Effector memory CD4-positive, alpha-beta T cell (primary cell): Measurements from ENCODE around the gene ALDH1L1.

Experiments used
- DNase-seq, 3 donors: peaks; one replicate each; pipeline ENCODE4 v3.0.0-alpha.2; 2020
- H3K27ac ChIP-seq: 2 replicates; pipeline ENCODE4 v1.7.0; 2013; ENCODE audit warnings: mild to moderate bottlenecking, low read length, moderate library complexity; ENCODE audit not compliant: insufficient read depth, poor library complexity, severe bottlenecking
- H3K27me3 ChIP-seq: replicated peaks from 2 replicates; pipeline ENCODE4 v1.7.0; 2013; ENCODE audit warnings: mild to moderate bottlenecking, low read length; ENCODE audit not compliant: insufficient read depth, control insufficient read depth, poor library complexity, severe bottlenecking
- H3K36me3 ChIP-seq: 2 replicates; pipeline ENCODE4 v1.7.0; 2013; ENCODE audit warnings: mild to moderate bottlenecking, low read length, moderate library complexity; ENCODE audit not compliant: control insufficient read depth, insufficient read depth
- H3K4me1 ChIP-seq: 2 replicates; pipeline ENCODE4 v1.7.0; 2013; ENCODE audit warnings: low read length, mild to moderate bottlenecking; ENCODE audit not compliant: control insufficient read depth, insufficient read depth, poor library complexity, severe bottlenecking
- H3K4me3 ChIP-seq: 2 replicates; pipeline ENCODE4 v1.7.0; 2013; ENCODE audit warnings: low read length, low read depth, mild to moderate bottlenecking; ENCODE audit not compliant: insufficient read depth, poor library complexity, severe bottlenecking
- H3K9me3 ChIP-seq: 2 replicates; pipeline ENCODE4 v1.7.0; 2013; ENCODE audit warnings: mild to moderate bottlenecking, low read length, moderate library complexity; ENCODE audit not compliant: control insufficient read depth

ALDH1L1 gene

GRCh38 chr3:126134219-126134975, 46.0 kb downstream of the ALDH1L1 start:
- Histone ChIP-seq H3K27ac (no peak overlapping the region), H3K4me3 (no peak overlapping the region), H3K27me3 (no peaks in the 10 kb centered on the region), H3K9me3 (no peaks in the 10 kb centered on the region), H3K36me3 (no peaks in the 10 kb centered on the region), H3K4me1 (no peaks in the 10 kb centered on the region)
- no peak for DNase-seq

- Histone ChIP-seq H3K4me1 (no peaks in the 10 kb centered on the region), H3K27ac (no peak overlapping the region), H3K27me3 (no peaks in the 10 kb centered on the region), H3K36me3 (no peaks in the 10 kb centered on the region), H3K4me3 (no peak overlapping the region), H3K9me3 (no peaks in the 10 kb centered on the region)
- no peak for DNase-seq
Measured at GRCh38 chr3:126133606-126134005, 46.8 kb downstream of the ALDH1L1 start.

- Histone ChIP-seq H3K27ac (no peak overlapping the region), H3K4me3 (no peak overlapping the region), H3K9me3 (no peaks in the 10 kb centered on the region), H3K27me3 (no peaks in the 10 kb centered on the region), H3K36me3 (no peaks in the 10 kb centered on the region), H3K4me1 (no peaks in the 10 kb centered on the region)
- DNase-seq: no peak
Measured at GRCh38 chr3:126132751-126133511, 47.5 kb downstream of the ALDH1L1 start.

DNA sequence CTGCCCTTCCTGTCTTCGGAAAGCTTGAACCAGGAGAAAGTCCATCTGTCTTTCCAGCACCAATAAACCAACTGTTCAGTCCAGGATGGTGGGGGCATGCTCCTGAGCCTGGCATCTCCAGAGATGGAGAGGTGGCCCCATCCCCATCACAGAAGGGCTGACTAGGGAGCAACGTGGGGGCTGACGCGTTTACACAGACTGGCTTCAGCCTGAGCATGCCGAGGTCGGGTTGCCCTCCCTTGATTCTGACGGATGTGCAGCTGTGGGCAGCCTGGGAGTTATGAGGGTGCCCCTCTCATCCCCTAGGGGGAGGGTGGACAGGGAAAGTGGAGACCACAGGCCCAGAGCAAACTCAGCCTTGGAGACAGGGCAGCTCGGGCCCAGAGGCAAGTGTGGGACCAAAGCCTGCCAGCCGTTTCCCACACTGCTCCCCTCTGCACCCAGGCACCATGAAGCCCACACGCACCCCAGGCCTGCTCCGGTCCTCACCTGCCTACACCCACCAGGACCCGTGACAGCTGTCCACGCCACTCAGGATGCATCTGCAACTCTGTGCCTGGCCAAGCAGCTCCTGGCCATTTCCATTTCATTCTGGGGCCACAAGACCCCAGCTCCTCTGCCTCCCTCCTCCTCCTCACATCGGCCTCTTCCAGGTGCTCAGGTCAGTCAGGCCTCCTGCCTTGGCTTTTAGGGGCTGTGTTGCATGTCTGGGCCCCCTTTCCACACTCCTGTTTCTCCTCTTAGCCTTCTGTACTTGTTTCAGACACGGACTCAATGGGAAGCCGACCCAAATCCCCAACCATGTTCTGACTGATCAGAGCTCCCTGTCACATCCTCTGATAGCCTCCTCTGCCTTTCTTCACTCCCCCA, 48.3 kb downstream of the ALDH1L1 start:
- no peaks in the 10 kb centered on the region for H3K36me3 ChIP-seq
- H3K4me1 ChIP-seq: no peaks in the 10 kb centered on the region
- no peaks in the 10 kb centered on the region for H3K9me3 ChIP-seq
- no peak overlapping the region for H3K4me3 ChIP-seq
- no peak overlapping the region for H3K27ac ChIP-seq
- DNase-seq: no peak
- no peaks in the 10 kb centered on the region for H3K27me3 ChIP-seq

DNA sequence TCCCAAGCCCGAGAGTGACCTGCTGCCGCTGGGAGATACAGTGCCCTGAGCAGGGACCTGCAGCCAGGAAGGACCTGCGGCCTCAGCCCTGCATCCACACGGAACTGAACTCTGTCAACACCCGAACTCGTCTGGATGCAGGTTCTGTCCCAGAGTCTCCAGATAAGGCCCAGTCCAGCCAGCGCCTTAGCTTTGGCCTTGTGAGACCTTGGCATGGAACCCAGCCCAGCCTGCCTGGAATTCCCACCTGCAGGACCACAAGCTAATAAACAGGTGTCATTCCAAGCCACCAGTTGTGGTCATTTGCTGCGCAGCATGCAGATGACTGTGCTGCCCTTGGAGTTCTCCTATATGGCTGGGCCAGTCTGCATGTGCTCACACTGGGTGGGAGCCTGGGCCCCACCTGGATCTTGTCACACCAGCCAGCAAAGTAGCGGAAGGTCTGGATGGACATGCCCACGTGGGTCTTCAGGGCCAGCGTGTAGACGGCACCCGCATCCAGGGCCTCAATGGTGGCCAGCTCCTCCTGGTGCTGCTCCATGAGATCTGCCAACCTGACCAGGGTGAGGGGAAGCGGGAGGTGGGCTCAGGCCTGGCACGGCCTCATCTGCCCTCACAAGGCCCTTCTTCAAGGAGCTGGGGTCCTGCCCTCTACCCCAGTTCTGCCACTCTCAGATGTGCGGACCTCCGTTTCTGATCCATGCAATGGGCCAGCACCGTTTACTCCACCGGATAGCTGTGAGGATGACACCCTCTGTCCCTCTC, 49.2 kb downstream of the ALDH1L1 start:
- DNase-seq: no peak
- no peak overlapping the region for H3K27ac ChIP-seq
- H3K36me3 ChIP-seq: no peaks in the 10 kb centered on the region
- H3K4me1 ChIP-seq: no peaks in the 10 kb centered on the region
- no peak overlapping the region for H3K4me3 ChIP-seq
- H3K27me3 ChIP-seq: no peaks in the 10 kb centered on the region
- H3K9me3 ChIP-seq: no peaks in the 10 kb centered on the region

DNA sequence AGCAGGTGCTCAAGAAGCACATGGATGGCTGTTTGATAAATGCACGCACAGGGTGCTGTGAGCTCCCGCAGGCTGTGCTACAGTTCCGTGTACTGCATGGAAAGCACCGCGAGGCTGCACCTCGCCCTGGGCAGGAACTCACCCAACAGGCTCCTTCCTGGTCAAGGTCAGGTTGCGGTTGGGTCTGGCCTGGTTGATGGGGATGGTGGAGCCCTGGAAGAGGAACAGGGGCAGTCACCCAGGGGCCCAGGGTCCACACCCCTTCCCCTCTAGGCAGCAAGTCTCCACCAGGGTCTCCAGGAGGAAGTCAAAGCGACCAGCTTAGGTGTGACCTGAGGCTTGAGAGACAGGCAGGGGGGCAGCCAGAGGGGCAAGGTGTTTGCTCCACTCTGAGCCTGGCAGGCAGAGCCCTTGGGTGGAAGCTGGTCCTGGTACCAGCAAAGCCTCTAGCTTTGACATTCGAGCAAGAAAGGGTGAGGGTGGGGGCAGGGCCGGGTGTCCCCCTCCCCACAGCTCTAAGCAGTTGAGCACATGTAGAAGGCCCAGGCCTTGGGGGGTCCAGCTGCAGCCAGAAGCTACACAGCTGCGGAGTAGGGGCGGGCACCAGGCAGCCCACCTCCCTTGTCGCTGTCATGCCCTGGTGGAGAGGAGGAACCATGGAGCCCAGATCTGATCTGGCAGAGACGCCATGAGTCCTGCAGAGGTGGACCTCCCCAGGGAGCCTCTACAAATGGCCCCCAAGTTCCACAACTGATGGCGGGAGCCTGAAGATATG, 50.1 kb downstream of the ALDH1L1 start:
- no peaks in the 10 kb centered on the region for H3K27me3 ChIP-seq
- no peaks in the 10 kb centered on the region for H3K9me3 ChIP-seq
- H3K36me3 ChIP-seq: no peaks in the 10 kb centered on the region
- no peak overlapping the region for H3K4me3 ChIP-seq
- no peaks in the 10 kb centered on the region for H3K4me1 ChIP-seq
- DNase-seq: no peak
- no peak overlapping the region for H3K27ac ChIP-seq

- Histone ChIP-seq H3K9me3 (no peaks in the 10 kb centered on the region), H3K4me3 (no peak overlapping the region), H3K4me1 (no peaks in the 10 kb centered on the region), H3K27ac (no peak overlapping the region), H3K36me3 (no peaks in the 10 kb centered on the region), H3K27me3 (no peaks in the 10 kb centered on the region)
- no peak for DNase-seq
Measured at GRCh38 chr3:126129398-126129891, 50.9 kb downstream of the ALDH1L1 start.

- Histone ChIP-seq H3K9me3 (no peaks in the 10 kb centered on the region), H3K27me3 (no peaks in the 10 kb centered on the region), H3K4me1 (no peaks in the 10 kb centered on the region), H3K36me3 (no peaks in the 10 kb centered on the region), H3K4me3 (no peak overlapping the region), H3K27ac (no peak overlapping the region)
- DNase-seq: no peak
Measured at GRCh38 chr3:126128504-126129397, 51.6 kb downstream of the ALDH1L1 start.
